HG03354 (cell line): ENCODE measurements around the gene GRID2.
A peak's percentile ranks its signal among the peaks of the same experiment; 100 is the strongest.

Experiments
- ATAC-seq: cut with Tn5 transposase; IDR thresholded peaks from one replicate; pipeline ENCODE4 v1.9.1; 2021; ENCODE audit warnings: mild to moderate bottlenecking; ENCODE audit not compliant: unreplicated experiment, poor library complexity, severe bottlenecking

The GRID2 gene

GRCh38 chr4:93786149-93786548 lies 1482.4 kb downstream of the GRID2 start:
- ATAC-seq: no peak

GRCh38 chr4:93788712-93789111 lies 1484.9 kb downstream of the GRID2 start:
- ATAC-seq: peak; percentile 64

DNA sequence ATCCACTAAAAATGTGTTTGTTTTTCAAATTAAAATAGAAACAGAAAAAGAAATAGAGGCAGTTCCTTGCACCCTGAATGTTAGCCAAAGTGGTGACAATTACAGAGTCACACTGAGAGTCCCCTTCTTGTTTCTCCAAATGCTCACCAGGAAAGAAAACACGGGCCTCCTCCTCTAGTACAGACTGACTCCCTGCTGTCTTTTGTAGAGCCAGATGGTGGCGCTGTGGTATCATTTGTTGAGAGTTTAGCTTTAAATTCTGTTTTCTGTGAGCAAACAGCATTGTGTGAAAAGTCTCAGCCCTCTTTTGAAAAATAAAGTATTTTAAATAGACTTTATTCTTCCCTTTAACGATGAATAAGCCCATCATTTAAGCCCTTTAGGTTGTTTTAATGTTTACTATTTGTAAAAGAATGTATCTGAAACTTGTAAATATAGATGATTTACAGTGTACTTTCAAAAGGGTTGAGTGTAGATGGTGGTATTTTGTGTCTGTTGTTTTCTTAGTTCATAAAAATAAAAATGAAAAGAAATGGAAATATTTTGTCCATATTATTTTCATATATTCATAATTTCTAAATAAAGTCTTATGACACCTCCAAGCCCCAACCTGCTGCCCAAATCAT lies 1487.9 kb downstream of the GRID2 start:
- peak; percentile 86 for ATAC-seq

DNA sequence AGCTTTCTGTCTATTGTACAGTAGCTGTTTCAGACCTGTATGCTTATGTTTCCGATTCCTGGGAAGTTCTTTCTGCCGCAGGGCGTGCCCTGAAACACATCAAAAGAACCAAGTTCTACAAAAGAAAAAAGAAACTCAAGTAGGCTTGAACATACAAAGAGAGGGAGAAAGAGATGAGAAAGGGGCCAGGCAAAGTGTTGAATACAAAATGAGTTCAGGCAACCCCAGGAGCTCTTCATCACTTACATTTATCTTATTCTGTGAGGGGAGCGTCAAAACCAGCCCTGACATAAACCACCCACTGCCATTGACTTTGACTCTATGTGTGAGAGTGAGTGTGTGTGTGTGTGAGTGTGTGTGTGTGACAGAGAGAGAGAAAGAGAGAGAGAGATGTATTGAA lies 1498.3 kb downstream of the GRID2 start:
- no peak for ATAC-seq

DNA sequence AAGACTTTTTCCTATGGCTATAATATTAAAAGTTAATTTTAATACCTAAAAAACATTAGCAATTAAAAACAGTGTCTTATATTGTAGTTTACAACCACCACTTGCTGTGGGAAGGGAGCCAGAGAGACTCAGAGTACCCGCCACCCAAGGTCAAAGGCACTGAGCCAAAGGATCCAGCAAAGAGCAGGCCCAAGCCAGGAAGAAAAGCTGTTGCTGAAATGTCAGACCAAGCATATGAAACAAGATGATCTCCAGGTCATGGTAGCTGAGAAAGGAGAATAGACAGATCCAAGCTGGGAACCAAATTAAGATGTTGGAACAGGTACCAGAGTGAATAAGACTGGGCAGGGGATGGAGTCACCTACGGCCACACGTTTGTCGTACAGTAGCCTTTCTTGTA lies 1506.0 kb downstream of the GRID2 start:
- ATAC-seq: no peak

- ATAC-seq: no peak
Measured at GRCh38 chr4:93810340-93810992, 1506.7 kb downstream of the GRID2 start.

DNA sequence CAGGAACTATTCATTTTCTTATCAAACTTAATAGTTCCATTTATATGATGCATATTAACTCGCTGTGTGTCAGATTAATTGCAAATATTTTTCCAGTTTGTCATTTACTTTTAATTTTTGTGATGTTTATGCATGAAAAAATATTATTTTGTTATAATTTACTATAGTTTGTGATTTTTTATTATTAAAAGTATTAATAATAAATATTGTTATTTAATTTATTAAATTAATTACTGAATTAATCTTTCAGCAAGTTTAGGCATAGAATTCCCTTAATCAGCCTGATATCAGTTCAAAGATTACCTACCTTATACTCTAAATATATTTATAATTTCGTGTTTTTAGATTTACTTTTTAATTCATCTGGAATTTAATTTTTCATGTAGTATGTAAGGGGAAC lies 1509.3 kb downstream of the GRID2 start:
- no peak for ATAC-seq

- ATAC-seq: no peak
Measured at GRCh38 chr4:93814141-93814540, 1510.4 kb downstream of the GRID2 start.

- ATAC-seq: no peak
Measured at GRCh38 chr4:93814722-93815121, 1511.0 kb downstream of the GRID2 start.
